ENCODE results near the gene TRIB2.

Gene TRIB2

DNA sequence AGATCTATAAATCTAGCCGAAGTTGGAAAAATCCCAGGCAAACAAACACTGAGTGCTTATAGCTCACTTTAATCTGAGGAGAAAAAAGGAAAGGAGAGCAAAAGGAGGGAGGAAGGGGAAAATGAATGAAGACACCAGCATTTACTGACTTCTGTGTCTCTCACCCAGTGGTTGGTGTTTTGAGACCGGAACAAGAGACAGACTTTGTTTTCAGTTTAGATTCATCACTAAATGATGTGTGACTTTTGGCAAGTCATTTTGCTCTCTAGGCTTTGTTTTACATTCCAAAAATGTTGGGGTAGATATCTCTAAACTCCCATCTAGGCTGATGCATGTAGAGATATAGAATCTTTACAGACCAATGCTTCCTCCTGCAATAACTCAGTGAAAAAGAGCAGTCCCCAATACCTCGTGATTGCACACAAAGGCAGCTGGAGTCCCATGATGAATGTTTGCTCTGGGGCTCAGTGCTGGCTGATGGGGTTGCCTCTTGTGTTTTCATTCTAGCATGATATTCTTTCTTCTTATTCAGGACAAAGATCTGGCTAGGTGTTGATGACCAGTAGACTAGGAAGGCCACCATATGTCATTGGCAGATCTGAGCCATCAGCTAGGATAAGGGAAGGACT is 51.4 kb downstream of the TRIB2 start:
- peaks cover 7% of the 10 kb centered on the region for H3K4me1 Mint-ChIP-seq
- no peak overlapping the region for H3K27ac Mint-ChIP-seq
- peaks cover 9% of the 10 kb centered on the region for H3K27me3 Mint-ChIP-seq
- H3K4me3 Mint-ChIP-seq: no peak overlapping the region
- H3K36me3 Mint-ChIP-seq: no peaks in the 10 kb centered on the region
- H3K9me3 Mint-ChIP-seq: no peaks in the 10 kb centered on the region

DNA sequence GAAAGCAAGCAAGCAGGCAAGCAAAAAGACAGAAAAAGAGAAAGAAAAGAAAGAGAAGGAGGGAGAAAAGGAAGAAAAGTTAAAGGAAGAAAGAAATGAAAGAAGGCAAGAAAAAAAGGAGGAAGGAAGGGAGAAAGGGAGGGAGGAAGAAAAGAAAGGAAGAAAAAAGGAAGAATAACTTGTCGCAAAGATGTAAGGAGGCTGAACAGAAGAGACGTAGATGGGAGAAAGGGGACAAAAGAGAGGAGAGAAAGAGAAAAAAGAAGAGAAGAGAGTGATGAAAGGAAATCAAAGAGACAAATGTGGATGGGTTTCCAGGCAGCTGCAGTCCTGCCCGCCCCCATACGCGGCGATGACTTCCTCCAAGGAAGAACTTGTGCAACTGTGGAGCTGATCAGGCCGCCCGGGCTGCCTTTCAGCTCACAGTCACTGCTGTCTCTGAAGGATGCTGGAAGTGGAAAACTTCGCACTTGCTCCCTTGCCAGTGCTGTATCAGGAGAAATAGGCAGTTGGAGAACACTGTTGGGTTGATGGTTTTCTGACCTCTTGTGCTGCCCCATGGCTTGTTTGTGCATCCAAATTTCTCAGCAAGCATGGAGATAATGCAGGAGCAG is 52.9 kb downstream of the TRIB2 start:
- peaks cover 9% of the 10 kb centered on the region for H3K27me3 Mint-ChIP-seq
- peaks cover 7% of the 10 kb centered on the region for H3K4me1 Mint-ChIP-seq
- H3K36me3 Mint-ChIP-seq: no peaks in the 10 kb centered on the region
- no peaks in the 10 kb centered on the region for H3K9me3 Mint-ChIP-seq
- no peak overlapping the region for H3K27ac Mint-ChIP-seq
- H3K4me3 Mint-ChIP-seq: no peak overlapping the region

DNA sequence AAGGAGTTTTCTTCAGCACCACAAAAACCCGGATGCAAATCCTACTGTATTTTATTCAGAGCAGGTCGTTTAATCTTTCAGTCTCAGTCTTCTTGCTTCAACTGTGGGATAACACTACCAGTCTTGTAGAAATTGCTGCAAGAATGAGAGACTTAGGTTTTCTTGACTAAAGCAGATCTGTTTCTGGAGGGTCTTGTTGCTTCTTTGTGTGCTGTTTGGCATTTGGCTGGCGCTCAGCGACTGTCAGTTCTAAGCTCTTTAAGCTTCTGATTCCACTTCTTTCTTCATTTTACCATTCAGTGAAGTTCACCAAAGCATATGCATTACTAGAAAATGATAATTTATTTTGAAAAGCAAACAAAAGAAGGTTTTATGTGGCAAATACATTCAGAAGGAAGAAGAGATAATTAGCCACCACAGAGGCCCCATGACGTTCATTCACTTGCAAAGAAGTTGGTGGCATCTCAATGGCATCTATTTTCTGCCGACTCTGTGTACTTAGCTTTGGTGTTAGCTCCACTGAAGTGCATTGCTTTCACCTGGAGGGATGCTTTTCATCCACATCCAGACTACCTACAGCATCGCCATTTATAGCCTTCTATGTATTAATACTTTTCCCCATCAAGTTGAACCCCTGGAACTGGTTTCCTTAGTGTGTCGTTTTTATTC is 53.7 kb downstream of the TRIB2 start:
- Mint-ChIP-seq H3K27me3 (peaks cover 9% of the 10 kb centered on the region), H3K27ac (no peak overlapping the region), H3K9me3 (no peaks in the 10 kb centered on the region), H3K4me1 (peaks cover 7% of the 10 kb centered on the region), H3K4me3 (no peak overlapping the region), H3K36me3 (no peaks in the 10 kb centered on the region)

DNA sequence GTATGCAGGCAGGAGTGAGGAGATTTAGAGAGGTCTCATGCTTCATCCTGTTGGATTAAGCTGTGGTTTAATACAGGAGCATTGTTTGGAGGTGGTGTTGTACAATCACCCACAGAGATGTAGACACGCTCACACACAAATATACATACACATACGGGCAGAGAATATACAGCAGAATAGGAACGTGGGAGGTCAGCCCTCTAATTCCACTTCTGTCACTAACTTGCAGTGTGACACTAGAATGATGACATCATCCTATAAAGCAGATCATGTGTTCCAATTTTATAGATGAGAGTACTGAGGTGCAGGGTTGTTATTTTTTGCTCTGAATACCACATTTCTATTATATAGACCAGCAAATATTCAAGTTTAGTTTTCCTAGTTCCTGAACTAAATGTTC is 54.4 kb downstream of the TRIB2 start:
- H3K27ac Mint-ChIP-seq: no peak overlapping the region
- H3K9me3 Mint-ChIP-seq: no peaks in the 10 kb centered on the region
- no peaks in the 10 kb centered on the region for H3K36me3 Mint-ChIP-seq
- peaks cover 7% of the 10 kb centered on the region for H3K4me1 Mint-ChIP-seq
- H3K4me3 Mint-ChIP-seq: no peak overlapping the region
- peaks cover 9% of the 10 kb centered on the region for H3K27me3 Mint-ChIP-seq

DNA sequence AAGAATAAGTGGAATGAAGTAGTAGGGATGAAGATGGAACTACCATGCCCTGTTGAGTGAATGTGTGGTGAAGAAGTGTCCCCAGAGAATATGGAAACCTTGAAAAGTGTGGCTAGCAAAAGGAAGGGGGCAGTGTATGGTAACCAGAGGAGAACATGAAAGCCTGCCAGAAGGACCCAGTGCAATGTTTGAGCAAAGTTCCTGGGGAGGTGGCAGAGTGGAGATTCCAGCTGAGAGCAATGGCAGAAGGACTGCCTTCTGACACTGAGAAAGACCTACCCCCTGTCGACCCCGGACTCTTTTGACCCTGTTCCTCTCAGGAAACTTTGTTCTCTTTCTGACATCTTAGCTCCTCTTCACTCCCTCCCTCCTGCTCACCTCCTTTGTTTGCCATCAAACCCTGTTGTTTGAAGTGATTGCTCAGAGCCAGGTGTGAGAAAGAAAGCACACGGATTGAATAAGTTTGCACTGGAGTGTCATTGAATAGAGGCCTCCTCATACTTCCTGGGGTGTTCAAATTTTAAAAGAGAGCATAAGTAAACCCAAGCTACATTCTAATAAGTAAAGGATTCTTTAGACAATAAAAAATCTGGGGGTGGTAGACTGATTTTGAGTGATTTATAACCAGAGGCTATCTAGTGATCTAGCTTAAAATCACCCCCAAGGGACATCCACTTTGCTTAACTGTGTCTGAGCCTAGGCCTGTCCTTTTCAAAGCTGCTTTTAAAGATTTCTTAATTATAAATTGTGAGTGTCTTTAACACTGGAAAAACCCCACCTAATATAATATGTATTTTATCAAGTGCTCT is 57.1 kb downstream of the TRIB2 start:
- peaks cover 6% of the 10 kb centered on the region for H3K27me3 Mint-ChIP-seq
- H3K4me1 Mint-ChIP-seq: peaks cover 7% of the 10 kb centered on the region
- no peaks in the 10 kb centered on the region for H3K9me3 Mint-ChIP-seq
- H3K4me3 Mint-ChIP-seq: no peak overlapping the region
- no peaks in the 10 kb centered on the region for H3K36me3 Mint-ChIP-seq
- no peak overlapping the region for H3K27ac Mint-ChIP-seq

DNA sequence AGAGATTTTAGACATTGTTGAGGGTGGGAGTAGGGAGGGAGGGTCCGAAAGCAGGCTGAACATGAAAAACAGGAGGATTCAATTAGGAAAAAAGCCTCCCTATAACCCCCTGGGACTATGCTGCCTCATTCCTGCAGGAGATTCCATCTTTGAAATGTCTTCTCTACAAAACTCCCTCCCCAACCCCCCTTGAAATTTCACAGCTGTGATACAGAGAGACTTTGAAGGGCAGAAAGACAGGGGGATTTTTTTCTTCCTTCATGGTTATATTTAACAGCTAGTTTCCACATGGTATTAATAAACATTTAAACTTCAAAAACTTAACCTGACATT is 57.6 kb downstream of the TRIB2 start:
- H3K36me3 Mint-ChIP-seq: no peaks in the 10 kb centered on the region
- no peak overlapping the region for H3K4me3 Mint-ChIP-seq
- H3K9me3 Mint-ChIP-seq: no peaks in the 10 kb centered on the region
- no peak overlapping the region for H3K27ac Mint-ChIP-seq
- peaks cover 7% of the 10 kb centered on the region for H3K4me1 Mint-ChIP-seq
- peaks cover 6% of the 10 kb centered on the region for H3K27me3 Mint-ChIP-seq

DNA sequence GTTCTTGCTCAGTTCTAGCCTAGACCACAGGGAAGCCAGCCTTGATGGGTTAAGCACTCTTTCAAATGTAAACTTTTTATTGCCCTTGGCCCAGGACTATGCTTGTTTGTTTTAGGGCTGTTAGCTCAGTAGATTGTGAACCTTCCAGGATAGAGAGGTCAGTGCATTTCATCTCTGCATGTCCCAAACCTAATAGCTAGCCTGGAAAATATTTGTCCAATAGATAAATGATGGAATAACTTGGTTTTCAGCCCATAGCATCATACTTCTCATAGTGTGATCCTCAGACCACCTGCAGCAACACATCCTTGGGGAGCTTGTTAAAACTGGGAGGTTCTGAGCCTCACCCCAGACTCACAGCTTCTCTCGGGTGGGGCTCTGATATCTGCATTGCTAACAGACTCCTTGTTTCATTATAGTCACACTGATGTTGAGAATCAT is 59.8 kb downstream of the TRIB2 start:
- Mint-ChIP-seq H3K4me1 (peaks cover 9% of the 10 kb centered on the region), H3K36me3 (no peaks in the 10 kb centered on the region), H3K4me3 (no peak overlapping the region), H3K27me3 (no peaks in the 10 kb centered on the region), H3K27ac (no peak overlapping the region), H3K9me3 (no peaks in the 10 kb centered on the region)

DNA sequence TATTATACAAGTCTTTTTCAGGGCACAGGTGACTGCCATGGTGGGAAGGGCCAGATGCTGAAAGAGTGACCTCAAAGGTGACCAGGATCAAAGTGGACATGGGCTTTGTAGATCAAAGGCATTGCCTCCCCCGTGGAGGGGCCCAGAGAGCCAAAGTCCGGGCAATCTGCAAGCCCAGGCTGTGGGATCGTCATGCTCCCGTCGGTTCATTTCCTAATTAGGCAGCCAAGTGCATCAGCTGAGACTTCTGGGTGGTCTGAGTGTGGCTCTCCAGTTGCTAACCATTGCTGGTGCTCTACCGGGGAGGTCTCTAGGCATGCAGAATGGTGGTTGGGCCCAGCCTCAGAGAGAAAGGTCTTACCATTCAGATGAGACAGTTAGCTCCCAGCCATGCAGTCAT is 61.6 kb downstream of the TRIB2 start:
- H3K9me3 Mint-ChIP-seq: no peaks in the 10 kb centered on the region
- no peaks in the 10 kb centered on the region for H3K36me3 Mint-ChIP-seq
- no peak overlapping the region for H3K4me3 Mint-ChIP-seq
- H3K27ac Mint-ChIP-seq: no peak overlapping the region
- peaks cover 9% of the 10 kb centered on the region for H3K4me1 Mint-ChIP-seq
- no peaks in the 10 kb centered on the region for H3K27me3 Mint-ChIP-seq

DNA sequence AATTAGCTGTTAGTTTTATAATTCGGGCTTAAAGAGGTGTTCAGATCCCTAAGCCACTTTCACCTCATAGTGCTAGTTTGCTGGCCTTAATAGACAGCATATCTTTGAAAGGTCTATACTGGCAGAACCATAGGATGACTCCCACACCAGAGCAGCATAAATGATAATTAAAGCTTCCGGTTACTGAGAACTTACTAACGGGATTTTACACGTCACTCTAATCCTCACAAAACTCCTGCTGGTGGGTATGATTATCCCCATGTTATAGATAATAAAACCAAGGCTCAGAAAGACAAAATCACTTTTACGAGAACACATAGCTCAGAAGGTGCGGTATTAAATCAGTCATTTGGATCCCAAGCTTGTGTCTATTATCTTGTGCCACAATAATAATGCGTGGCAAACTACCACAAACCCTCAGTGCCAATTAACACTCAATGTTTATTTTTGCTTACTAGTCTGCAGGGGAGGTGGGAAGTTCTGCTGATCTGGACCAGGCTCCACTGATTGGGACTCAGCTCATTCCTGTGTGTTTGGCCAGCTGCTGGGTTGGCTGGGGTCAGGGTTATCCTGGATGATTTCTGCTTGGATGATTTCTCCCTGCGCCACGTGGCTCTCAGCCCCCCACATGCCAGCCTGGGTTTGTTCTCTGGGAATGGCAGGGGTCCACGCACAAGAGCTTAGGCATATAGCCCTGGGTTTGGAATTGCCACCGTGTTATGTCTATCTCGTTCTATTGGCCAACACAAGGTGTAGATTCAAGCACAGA is 62.3 kb downstream of the TRIB2 start:
- H3K27me3 Mint-ChIP-seq: no peaks in the 10 kb centered on the region
- H3K9me3 Mint-ChIP-seq: no peaks in the 10 kb centered on the region
- no peaks in the 10 kb centered on the region for H3K36me3 Mint-ChIP-seq
- no peak overlapping the region for H3K4me3 Mint-ChIP-seq
- H3K4me1 Mint-ChIP-seq: peaks cover 9% of the 10 kb centered on the region
- no peak overlapping the region for H3K27ac Mint-ChIP-seq

DNA sequence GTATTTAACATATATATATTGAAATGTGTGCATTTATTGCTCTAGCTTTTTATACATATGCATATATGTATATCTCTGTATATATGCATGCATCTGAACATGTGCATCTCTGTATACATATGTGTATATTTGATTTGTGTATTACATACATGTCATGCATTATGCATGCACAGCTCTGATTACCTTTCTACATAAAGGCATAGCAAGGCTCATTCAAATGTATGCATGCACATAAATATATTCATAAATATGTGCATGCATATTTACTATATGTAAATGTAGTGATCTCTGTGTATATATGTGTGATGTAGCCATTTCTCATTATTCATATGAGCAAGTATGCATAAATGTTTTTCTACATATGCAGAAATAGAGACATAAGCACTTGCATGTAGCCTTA is 64.6 kb downstream of the TRIB2 start:
- H3K4me1 Mint-ChIP-seq: peaks cover 9% of the 10 kb centered on the region
- H3K27me3 Mint-ChIP-seq: no peaks in the 10 kb centered on the region
- H3K4me3 Mint-ChIP-seq: no peak overlapping the region
- H3K27ac Mint-ChIP-seq: no peak overlapping the region
- H3K9me3 Mint-ChIP-seq: no peaks in the 10 kb centered on the region
- H3K36me3 Mint-ChIP-seq: no peaks in the 10 kb centered on the region

DNA sequence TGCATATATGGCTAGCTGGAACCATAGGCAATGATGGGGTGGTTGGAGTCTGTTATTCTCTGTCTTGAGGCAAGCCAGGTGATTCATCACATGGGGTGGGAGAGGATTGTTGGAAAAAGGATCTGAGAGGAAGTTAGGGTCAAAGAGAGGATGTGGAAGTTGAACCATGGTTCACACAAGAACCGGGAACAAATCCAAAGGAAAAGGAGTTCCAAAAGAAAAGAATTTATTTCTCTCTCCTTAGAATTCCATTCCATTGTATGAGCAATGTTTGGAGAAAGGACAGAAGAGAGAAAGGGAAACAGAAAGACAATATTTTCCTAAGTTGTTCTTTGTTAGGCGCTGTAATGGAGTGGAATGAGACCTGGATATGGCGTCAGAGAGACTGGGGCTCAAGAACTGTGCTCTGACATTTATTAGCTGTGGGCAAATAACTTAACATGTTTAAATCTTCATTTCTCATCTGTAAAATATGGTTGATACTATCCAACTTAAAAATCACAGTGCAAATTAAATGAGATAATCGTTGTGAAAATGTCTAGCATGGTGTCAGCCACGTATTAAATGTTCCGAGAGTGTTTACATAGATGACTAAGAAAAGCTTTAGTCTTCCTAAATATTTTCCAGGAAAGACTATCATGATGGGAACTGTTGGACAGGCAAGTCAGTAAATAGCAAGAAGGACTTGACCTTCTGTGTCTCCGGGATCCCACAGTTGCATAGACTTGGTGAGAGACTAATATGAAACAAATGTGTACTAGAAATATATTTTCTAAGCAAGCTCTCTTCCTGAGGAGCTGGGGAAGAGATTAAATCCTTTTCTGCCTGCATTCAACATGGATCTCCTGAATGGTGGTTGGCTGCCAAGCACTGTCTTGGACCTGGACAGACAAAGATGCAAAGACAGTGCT is 71.4 kb downstream of the TRIB2 start:
- H3K27ac Mint-ChIP-seq: no peak overlapping the region

DNA sequence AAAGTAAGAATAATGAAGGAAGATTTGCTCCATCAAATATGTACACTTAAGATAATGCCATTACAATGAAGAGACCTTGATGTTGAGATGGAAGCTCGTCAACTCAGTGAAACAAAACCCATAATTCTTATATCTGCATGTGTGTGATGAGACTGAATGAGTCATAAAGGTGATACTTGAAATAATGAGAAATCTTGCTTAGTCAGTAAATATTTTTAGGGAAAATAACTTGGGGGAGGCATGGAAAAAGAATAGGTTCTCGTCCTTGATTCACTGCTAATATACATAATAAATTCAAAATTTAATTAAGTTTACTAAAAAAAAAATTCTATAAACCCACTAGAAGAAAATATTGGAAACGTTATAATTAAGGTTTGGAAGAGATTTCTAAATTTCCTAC is 75.2 kb downstream of the TRIB2 start:
- Mint-ChIP-seq H3K4me1 (no peaks in the 10 kb centered on the region), H3K36me3 (peaks cover 2% of the 10 kb centered on the region)

More for the DNA sequence above, 71.4 kb downstream of the TRIB2 start:
- Mint-ChIP-seq H3K36me3 (peaks cover 2% of the 10 kb centered on the region), H3K4me3 (no peak overlapping the region), H3K4me1 (no peaks in the 10 kb centered on the region), H3K27me3 (peaks cover 2% of the 10 kb centered on the region), H3K9me3 (no peaks in the 10 kb centered on the region)

More for the DNA sequence above, 75.2 kb downstream of the TRIB2 start:
- no peak overlapping the region for H3K4me3 Mint-ChIP-seq
- no peak overlapping the region for H3K27ac Mint-ChIP-seq
- peaks cover 2% of the 10 kb centered on the region for H3K27me3 Mint-ChIP-seq
- no peaks in the 10 kb centered on the region for H3K9me3 Mint-ChIP-seq

All from activated naive CD4-positive, alpha-beta T cell treated with anti-CD3 and anti-CD28 coated beads, Interleukin-2, amount 50 U/mL, for 24 hours (primary cell).